Panc1 (cell line): ENCODE measurements around the gene CFAP97.

ENCODE experiments used
- POLR2AphosphoS5 ChIP-seq: IDR thresholded peaks from 2 replicates; pipeline ENCODE4 v1.6.1; 2012; ENCODE audit warnings: mild to moderate bottlenecking, low read depth, low read length, moderate library complexity
- TF ChIP-seq, protein P1 (sequence below): fragments of 450-650 bp; IDR thresholded peaks from 2 replicates; pipeline ENCODE4 v1.5.1; 2017; ENCODE audit warnings: mild to moderate bottlenecking

DNA sequence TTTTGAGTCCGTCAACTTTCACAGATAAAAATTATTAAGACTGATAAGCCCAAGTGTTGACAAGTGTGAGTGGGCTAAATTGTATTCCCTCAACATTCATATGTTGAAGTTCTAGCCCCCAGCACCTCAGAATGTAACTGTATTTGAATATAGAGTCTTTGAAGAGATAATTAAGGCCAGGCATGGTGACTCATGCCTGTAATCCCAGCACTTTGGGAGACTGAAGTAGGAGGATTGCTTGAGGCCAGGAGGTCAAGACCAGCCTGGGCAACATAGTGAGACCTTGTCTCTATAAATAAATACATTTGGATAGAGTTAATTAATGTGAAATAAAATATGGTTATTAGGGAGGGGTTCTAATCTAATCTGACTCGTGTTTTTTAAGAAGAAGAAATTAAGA, 90.5 kb downstream of the CFAP97 start:
- TF ChIP-seq POLR2AphosphoS5, result no peak
- TF ChIP-seq, protein P1, sequence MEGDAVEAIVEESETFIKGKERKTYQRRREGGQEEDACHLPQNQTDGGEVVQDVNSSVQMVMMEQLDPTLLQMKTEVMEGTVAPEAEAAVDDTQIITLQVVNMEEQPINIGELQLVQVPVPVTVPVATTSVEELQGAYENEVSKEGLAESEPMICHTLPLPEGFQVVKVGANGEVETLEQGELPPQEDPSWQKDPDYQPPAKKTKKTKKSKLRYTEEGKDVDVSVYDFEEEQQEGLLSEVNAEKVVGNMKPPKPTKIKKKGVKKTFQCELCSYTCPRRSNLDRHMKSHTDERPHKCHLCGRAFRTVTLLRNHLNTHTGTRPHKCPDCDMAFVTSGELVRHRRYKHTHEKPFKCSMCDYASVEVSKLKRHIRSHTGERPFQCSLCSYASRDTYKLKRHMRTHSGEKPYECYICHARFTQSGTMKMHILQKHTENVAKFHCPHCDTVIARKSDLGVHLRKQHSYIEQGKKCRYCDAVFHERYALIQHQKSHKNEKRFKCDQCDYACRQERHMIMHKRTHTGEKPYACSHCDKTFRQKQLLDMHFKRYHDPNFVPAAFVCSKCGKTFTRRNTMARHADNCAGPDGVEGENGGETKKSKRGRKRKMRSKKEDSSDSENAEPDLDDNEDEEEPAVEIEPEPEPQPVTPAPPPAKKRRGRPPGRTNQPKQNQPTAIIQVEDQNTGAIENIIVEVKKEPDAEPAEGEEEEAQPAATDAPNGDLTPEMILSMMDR, result no peak
